ENCODE measurements around the gene PLEKHG3. TPM values are rescaled to one million over a fixed set of nuclear protein-coding genes. Genes with fewer than 3 reads are reported as not detected.

PLEKHG3 gene
- total RNA-seq, 1 experiment from 2014 or later, result 34.0 TPM

DNA sequence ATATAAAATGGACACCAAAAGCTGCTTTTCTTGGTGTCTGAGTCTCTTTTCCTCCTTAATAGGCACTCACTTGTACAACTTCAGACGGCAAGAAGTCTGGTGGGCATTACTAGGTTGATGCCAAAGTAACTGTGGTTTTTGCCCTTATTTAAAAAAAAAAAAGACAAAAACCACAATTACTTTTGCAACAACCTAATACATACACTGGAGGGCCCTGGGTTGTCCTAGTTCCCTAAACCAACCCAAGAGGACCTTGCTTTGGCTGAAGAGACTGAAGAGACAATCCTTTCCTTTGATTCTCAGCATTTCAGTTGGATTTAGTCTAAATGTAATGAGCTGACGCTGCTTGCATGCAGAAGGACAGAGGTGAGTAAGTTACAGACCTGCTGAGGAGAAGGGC lies 16.2 kb upstream of the PLEKHG3 start:
- DNase-seq (ENCODE audit: low read depth, low spot score), result no peak
- no TSS peak for BruUV-seq (replicated peaks)
- Histone ChIP-seq H3K27ac (ENCODE audit: low read length) (no peak overlapping the region), H3K9me3 (ENCODE audit: control insufficient read depth, insufficient read depth, low read depth, low read length) (no peaks in the 10 kb centered on the region), H3K4me3 (ENCODE audit: low read depth in 2 of 2, low read length in 2 of 2) (no peak overlapping the region), H3K4me1 (ENCODE audit: control insufficient read depth, insufficient read depth, low read length) (no peaks in the 10 kb centered on the region), H3K36me3 (ENCODE audit: control insufficient read depth, insufficient read depth, low read length) (no peaks in the 10 kb centered on the region), H3K27me3 (ENCODE audit: control insufficient read depth, insufficient read depth, low read length) (no peaks in the 10 kb centered on the region)
- POLR2A ChIA-PET, result interaction anchor here (0.6 to 0.7 kb wide), 2 partner anchors 8 to 84 kb away, joined by 5 to 6 read pairs; no protein-coding TSS in a partner anchor
- intact Hi-C loops (cut with micrococcal nuclease; ENCODE audit: unreplicated experiment) (no loop called here), in situ Hi-C loops (cut with HindIII; ENCODE audit: low pct_unique_long_range_greater_than_20kb, low sequenced_read_pairs) (no loop called here)
- no peak for ATAC-seq
- CTCF ChIA-PET, result no interaction called here
- TF ChIP-seq REST (IDR thresholded peaks at IDR 0.05; ENCODE audit: insufficient read depth in 1 of 2, low read depth in 2 of 2, low read length in 1 of 2) (no peak), SIN3A (IDR thresholded peaks at IDR 0.05; ENCODE audit: borderline replicate concordance, insufficient read depth, low read depth, low read length) (no peak), TCF7L2 (IDR thresholded peaks at IDR 0.05; ENCODE audit: low read depth, low read length) (no peak), POLR2AphosphoS5 (IDR thresholded peaks at IDR 0.05; ENCODE audit: low read depth, low read length) (no peak)
- TF ChIP-seq, protein P1, sequence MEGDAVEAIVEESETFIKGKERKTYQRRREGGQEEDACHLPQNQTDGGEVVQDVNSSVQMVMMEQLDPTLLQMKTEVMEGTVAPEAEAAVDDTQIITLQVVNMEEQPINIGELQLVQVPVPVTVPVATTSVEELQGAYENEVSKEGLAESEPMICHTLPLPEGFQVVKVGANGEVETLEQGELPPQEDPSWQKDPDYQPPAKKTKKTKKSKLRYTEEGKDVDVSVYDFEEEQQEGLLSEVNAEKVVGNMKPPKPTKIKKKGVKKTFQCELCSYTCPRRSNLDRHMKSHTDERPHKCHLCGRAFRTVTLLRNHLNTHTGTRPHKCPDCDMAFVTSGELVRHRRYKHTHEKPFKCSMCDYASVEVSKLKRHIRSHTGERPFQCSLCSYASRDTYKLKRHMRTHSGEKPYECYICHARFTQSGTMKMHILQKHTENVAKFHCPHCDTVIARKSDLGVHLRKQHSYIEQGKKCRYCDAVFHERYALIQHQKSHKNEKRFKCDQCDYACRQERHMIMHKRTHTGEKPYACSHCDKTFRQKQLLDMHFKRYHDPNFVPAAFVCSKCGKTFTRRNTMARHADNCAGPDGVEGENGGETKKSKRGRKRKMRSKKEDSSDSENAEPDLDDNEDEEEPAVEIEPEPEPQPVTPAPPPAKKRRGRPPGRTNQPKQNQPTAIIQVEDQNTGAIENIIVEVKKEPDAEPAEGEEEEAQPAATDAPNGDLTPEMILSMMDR (IDR thresholded peaks at IDR 0.05), result no peak

GRCh38 chr14:64688811-64689281 lies 15.4 kb upstream of the PLEKHG3 start:
- H3K4me3 ChIP-seq (ENCODE audit: low read depth in 2 of 2, low read length in 2 of 2), result no peak overlapping the region
- no peak for ATAC-seq
- no peaks in the 10 kb centered on the region for H3K4me1 ChIP-seq (ENCODE audit: control insufficient read depth, insufficient read depth, low read length)
- no peaks in the 10 kb centered on the region for H3K36me3 ChIP-seq (ENCODE audit: control insufficient read depth, insufficient read depth, low read length)
- H3K9me3 ChIP-seq (ENCODE audit: control insufficient read depth, insufficient read depth, low read depth, low read length), result no peaks in the 10 kb centered on the region
- intact Hi-C loops (cut with micrococcal nuclease; ENCODE audit: unreplicated experiment), result no loop called here
- CTCF ChIA-PET, result no interaction called here
- H3K27me3 ChIP-seq (ENCODE audit: control insufficient read depth, insufficient read depth, low read length), result no peaks in the 10 kb centered on the region
- in situ Hi-C loops (cut with HindIII; ENCODE audit: low pct_unique_long_range_greater_than_20kb, low sequenced_read_pairs), result no loop called here
- BruUV-seq (replicated peaks), result no TSS peak
- TF ChIP-seq TCF7L2 (IDR thresholded peaks at IDR 0.05; ENCODE audit: low read depth, low read length) (no peak), SIN3A (IDR thresholded peaks at IDR 0.05; ENCODE audit: borderline replicate concordance, insufficient read depth, low read depth, low read length) (no peak), REST (IDR thresholded peaks at IDR 0.05; ENCODE audit: insufficient read depth in 1 of 2, low read depth in 2 of 2, low read length in 1 of 2) (no peak), POLR2AphosphoS5 (IDR thresholded peaks at IDR 0.05; ENCODE audit: low read depth, low read length) (no peak)
- TF ChIP-seq, protein P1 (IDR thresholded peaks at IDR 0.05), result no peak
- no peak for DNase-seq (ENCODE audit: low read depth, low spot score)
- H3K27ac ChIP-seq (ENCODE audit: low read length), result no peak overlapping the region
- POLR2A ChIA-PET, result no interaction called here
